Mammary epithelial cell (primary cell): ENCODE results near the gene CCR9.

ENCODE experiments used
- EZH2 ChIP-seq: IDR thresholded peaks from 2 replicates; pipeline ENCODE4 v1.6.1; 2012; ENCODE audit warnings: low read length, inconsistent platforms, borderline replicate concordance
- TF ChIP-seq, protein P1 (sequence below), 2 donors: IDR thresholded peaks in 1 of 2; conservative IDR thresholded peaks in 1 of 2; 2 replicates each; pipeline ENCODE4 v1.5.1; 2011 to 2012; ENCODE audit warnings: inconsistent platforms in 2 of 2, low read length in 2 of 2, mild to moderate bottlenecking in 2 of 2, control low read depth in 1 of 2, low read depth in 1 of 2; ENCODE audit not compliant: insufficient read depth in 1 of 2; ENCODE audit errors: extremely low read depth in 1 of 2

DNA sequence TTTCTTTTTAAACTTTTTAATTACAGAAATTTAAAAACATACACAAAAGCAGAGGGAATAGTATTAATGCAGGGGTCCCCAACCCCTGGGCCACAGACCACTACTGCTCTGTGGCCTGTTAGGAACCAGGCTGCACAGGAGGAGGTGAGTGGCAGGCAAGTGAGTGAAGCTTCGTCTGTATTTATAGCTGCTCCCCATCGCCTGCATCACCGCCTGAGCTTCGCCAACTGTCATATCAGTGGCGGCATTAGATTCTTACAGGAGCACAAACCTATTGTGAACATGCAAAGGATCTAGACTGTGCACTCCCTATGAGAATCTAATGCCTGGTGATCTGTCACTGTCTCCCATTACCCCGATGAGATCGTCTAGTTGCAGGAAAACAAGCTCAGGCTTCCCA, 22.4 kb downstream of the CCR9 start:
- TF ChIP-seq, protein P1, sequence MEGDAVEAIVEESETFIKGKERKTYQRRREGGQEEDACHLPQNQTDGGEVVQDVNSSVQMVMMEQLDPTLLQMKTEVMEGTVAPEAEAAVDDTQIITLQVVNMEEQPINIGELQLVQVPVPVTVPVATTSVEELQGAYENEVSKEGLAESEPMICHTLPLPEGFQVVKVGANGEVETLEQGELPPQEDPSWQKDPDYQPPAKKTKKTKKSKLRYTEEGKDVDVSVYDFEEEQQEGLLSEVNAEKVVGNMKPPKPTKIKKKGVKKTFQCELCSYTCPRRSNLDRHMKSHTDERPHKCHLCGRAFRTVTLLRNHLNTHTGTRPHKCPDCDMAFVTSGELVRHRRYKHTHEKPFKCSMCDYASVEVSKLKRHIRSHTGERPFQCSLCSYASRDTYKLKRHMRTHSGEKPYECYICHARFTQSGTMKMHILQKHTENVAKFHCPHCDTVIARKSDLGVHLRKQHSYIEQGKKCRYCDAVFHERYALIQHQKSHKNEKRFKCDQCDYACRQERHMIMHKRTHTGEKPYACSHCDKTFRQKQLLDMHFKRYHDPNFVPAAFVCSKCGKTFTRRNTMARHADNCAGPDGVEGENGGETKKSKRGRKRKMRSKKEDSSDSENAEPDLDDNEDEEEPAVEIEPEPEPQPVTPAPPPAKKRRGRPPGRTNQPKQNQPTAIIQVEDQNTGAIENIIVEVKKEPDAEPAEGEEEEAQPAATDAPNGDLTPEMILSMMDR (conservative IDR thresholded peaks at IDR 0.05 in 1 of 2, IDR thresholded peaks at IDR 0.05 in 1 of 2; ENCODE audit: extremely low read depth in 1 of 2, insufficient read depth in 1 of 2, low read depth in 1 of 2, low read length in 2 of 2), result no peak
- no peak for TF ChIP-seq EZH2
